SIG-M5 treated with dmso at 0.1 percent for 504 hours (cell line): ENCODE measurements around the gene FAM124A.

Experiments used
- DNase-seq: peaks from one replicate; lab custom pipeline; 2025; ENCODE audit not compliant: unreplicated experiment; lab: John Stamatoyannopoulos, UW

The FAM124A gene

GRCh38 chr13:51332566-51333361 lies 110.6 kb downstream of the FAM124A start:
- DNase-seq = no peak

- DNase-seq = no peak
Observed at GRCh38 chr13:51333421-51333820, 111.2 kb downstream of the FAM124A start.

- DNase-seq = no peak
Observed at GRCh38 chr13:51333826-51334225, 111.6 kb downstream of the FAM124A start.
